Transverse colon (tissue), 3 donors: ENCODE measurements around the gene CA6.

Experiments
- CTCF ChIP-seq, 5 experiments: fragments of 200-600 bp in 3 of 5; fragments of 450-650 bp in 2 of 5; sonication (generic) in 3 of 5; IDR thresholded peaks; 1 replicate in 2 of 5; 2 replicates in 3 of 5; pipeline ENCODE4 v1.5.1; 2016 to 2017; ENCODE audit warnings: antibody characterized with exemption in 5 of 5, inconsistent platforms in 3 of 5, mild to moderate bottlenecking in 2 of 5, moderate library complexity in 1 of 5
- EP300 ChIP-seq: sonication (generic); formaldehyde crosslinking; IDR thresholded peaks from one replicate; pipeline ENCODE4 v1.6.1; 2017; ENCODE audit warnings: antibody characterized with exemption, low read depth

- TF ChIP-seq CTCF (IDR thresholded peaks at IDR 0.05) = no peak
- no peak for TF ChIP-seq EP300
Observed at GRCh38 chr1:9020305-9020704, 74.6 kb downstream of the CA6 start.
